Psoas muscle (tissue), 8 donors: Measurements from ENCODE around the gene LKAAEAR1. TPM values are rescaled to one million over a fixed set of nuclear protein-coding genes. Genes with fewer than 3 reads are reported as not detected.

Experiments used
- ATAC-seq, 4 donors: fragments of 200-7000 bp; cut with Tn5 transposase; one replicate each; pipeline ENCODE4 v1.9.1; 2020; ENCODE audit warnings: moderate library complexity in 3 of 4, mild to moderate bottlenecking in 2 of 4
- DNase-seq, 2 donors: peaks; one replicate each; pipeline ENCODE4 v3.0.0-alpha.2; 2020
- H3K27ac ChIP-seq: fragments of 200-600 bp; one replicate; pipeline ENCODE4 v1.8.0; 2022
- H3K27me3 ChIP-seq, 3 donors: fragments of 200-600 bp in 1 of 3; one replicate each; pipeline versions ENCODE4 v1.6.1 to v1.8.0; 2013 to 2022; ENCODE audit warnings: low read length in 2 of 3, mild to moderate bottlenecking in 2 of 3, moderate library complexity in 1 of 3; ENCODE audit not compliant: insufficient read depth in 3 of 3
- H3K36me3 ChIP-seq, 2 donors: fragments of 200-600 bp in 1 of 2; one replicate each; pipeline versions ENCODE4 v1.6.1 to v1.8.0; 2013 to 2022; ENCODE audit warnings: low read depth in 1 of 2, mild to moderate bottlenecking in 1 of 2, moderate library complexity in 1 of 2; ENCODE audit not compliant: insufficient read depth in 1 of 2
- H3K4me1 ChIP-seq: fragments of 200-600 bp; one replicate; pipeline ENCODE4 v1.8.0; 2022
- H3K4me3 ChIP-seq: fragments of 200-600 bp; one replicate; pipeline ENCODE4 v1.8.0; 2022; ENCODE audit warnings: mild to moderate bottlenecking
- H3K9me3 ChIP-seq: fragments of 200-600 bp; one replicate; pipeline ENCODE4 v1.8.0; 2022
- WGBS, 3 donors: extraction: QIAGEN DNeasy Blood & Tissue Kit; methylation state at CpG; one replicate each; pipeline versions ENCODE4 v1.1.6 to v1.1.7; 2013; 5-methylcytosine and 5-hydroxymethylcytosine counted together
- intact Hi-C, 2 donors: fragments of 100-400 bp; cut with DNase I; formaldehyde crosslinking; loops; one replicate each; pipeline versions ENCODE4 v1.11.0 to v1.14.2; 2022
- polyA plus RNA-seq, 3 donors: library from polyadenylated mRNA; stranded (reverse); fragments of 200-250 nt; gene quantifications; one replicate each; pipeline ENCODE4 v1.2.3, GENCODE V29; 2013
- total RNA-seq, 4 donors: library from RNA; stranded (reverse); fragmentation: NEBNext Ultra II Directional in 2 of 4; extraction: Animal tissue kit (Norgen Biotek cat#: 25700) in 2 of 4; gene quantifications; one replicate each; pipeline versions ENCODE4 v1.2.1 to v1.2.4, GENCODE V29; 2021 to 2023
- TF ChIP-seq, protein P1 (sequence below): fragments of 200-600 bp; IDR thresholded peaks from one replicate; pipeline ENCODE4 v1.8.0; 2022; ENCODE audit warnings: antibody characterized with exemption
- donor health status: healthy with polysubstance abuse.
- donor health status: DM: no; HTN: no; CAD: no; lungs with moderate emphysema.
- donor health status: Bipolar disorder and iron deficiency.
- donor health status: healthy.
- donor health status: DM: yes; HTN: yes; CAD: no.
- donor health status: DM: no; HTN: no; CAD: no.
- donor health status: DM: no; HTN: no; CAD: no.
- donor health status: DM: yes; HTN: yes; CAD: no.

The LKAAEAR1 gene
- total and polyA plus RNA-seq, 7 donors: not detected

DNA sequence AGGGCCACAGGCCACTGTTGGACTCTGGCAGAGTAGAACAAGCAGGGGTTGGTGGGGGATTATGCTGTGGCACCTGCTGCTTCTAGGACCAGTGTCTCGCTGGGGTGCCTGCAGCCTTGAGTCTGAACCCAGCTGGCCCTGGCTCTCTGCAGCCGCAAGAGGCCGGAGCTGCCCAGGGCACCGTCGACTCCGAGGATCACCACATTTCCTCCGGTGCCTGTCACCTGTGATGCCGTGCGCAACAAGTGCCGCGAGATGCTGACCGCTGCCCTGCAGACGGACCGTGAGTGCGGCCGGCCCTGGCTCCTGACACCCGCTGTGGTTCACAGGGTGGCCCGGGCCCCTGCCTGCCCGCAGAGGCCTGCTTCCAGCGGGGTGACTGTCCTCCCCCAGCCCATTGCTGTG lies 15.0 kb downstream of the LKAAEAR1 start:
- Histone ChIP-seq H3K4me3 (no peak overlapping the region), H3K27me3 (no peaks in the 10 kb centered on the region), H3K27ac (no peak overlapping the region), H3K9me3 (no peaks in the 10 kb centered on the region), H3K36me3 (peaks cover 0 to 10% of the 10 kb centered on the region in 2 donors), H3K4me1 (peaks cover 4% of the 10 kb centered on the region)
- ATAC-seq: no peak
- TF ChIP-seq, protein P1, sequence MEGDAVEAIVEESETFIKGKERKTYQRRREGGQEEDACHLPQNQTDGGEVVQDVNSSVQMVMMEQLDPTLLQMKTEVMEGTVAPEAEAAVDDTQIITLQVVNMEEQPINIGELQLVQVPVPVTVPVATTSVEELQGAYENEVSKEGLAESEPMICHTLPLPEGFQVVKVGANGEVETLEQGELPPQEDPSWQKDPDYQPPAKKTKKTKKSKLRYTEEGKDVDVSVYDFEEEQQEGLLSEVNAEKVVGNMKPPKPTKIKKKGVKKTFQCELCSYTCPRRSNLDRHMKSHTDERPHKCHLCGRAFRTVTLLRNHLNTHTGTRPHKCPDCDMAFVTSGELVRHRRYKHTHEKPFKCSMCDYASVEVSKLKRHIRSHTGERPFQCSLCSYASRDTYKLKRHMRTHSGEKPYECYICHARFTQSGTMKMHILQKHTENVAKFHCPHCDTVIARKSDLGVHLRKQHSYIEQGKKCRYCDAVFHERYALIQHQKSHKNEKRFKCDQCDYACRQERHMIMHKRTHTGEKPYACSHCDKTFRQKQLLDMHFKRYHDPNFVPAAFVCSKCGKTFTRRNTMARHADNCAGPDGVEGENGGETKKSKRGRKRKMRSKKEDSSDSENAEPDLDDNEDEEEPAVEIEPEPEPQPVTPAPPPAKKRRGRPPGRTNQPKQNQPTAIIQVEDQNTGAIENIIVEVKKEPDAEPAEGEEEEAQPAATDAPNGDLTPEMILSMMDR: no peak
- intact Hi-C loops: no loop called here
- DNase-seq: no peak
- 63 to 78% (median 75%) methylated on average over 20 of the region's 20 CpGs for WGBS, 3 donors

DNA sequence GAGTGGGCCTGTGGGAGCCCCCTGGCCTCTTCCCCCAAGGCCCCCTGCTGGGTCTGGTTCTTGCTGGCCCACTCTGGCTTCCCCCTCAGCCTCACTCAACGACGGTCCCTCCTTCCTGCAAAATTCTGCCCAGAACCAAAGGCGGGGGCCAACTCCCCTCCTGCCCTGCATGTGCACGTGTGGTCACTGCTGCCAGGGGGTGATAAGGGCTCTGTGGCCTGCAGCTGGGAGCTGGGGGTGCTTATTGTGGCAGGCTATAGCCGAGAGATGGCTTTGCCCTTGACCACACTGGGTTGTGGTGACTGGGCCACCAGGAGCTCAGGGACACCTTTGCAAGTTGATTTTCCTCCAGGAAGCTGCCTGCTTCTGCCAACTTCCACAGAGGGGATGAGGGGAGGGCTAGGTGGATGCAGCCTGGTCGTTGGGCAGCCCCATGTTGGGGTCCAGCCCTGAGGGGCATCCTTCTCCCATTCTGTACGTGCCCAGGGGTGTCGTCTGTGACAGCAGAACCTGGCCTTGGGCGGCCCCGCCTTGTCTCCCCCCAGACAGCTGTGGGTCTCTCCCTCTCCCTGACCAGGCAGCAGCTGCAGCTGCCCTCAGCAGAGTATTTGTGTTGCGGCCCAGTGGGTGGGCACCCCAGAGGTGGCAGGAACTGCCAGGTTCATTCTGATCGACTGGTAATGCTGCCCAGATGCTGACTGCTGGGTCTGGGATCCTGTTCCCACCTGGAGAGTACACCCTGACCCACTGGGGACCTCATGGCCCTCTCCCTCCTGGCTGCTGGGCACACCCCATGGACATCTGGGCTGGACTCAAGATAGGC lies 15.6 kb downstream of the LKAAEAR1 start:
- no peak for ATAC-seq
- Histone ChIP-seq H3K4me3 (no peak overlapping the region), H3K9me3 (no peaks in the 10 kb centered on the region), H3K36me3 (peaks cover 0 to 6% of the 10 kb centered on the region in 2 donors), H3K4me1 (peaks cover 9% of the 10 kb centered on the region), H3K27me3 (no peaks in the 10 kb centered on the region), H3K27ac (no peak overlapping the region)
- no peak for DNase-seq
- TF ChIP-seq, protein P1: no peak
- 58 to 65% (median 62%) methylated on average over 10 to 12 of the region's 12 CpGs for WGBS, 3 donors
- intact Hi-C loops: no loop called here

DNA sequence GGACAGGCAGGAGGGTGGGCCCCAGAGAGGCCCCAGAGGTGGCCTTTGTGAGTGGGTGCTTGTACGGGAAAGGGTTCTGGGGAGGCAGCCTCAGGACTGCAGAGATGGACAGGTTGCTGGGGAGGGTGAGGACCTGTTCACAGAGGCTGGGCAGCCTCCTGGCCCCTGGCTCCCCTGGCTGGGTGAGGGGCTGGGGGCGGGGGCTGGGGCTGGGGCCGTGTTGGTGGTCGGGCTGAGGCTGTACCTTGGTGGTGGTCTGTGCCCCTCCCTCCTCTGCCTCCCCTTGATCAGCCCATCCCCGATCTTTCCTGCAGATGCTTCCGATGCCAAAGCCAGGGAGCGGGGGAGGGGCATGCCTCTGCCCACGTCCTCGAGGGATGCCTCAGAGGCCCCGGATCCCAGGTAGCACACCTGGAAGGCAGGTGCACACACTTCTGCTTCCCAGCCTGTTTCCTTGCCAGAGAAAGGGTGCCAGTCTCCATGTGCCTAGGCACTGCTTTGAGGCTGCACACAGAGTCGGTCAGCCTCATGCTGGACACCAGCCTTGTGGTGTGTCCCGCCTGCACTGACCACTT lies 16.4 kb downstream of the LKAAEAR1 start:
- no peak for ATAC-seq
- TF ChIP-seq, protein P1: no peak
- intact Hi-C loops: no loop called here
- no peak for DNase-seq
- no peak overlapping the region for H3K4me3 ChIP-seq
- H3K4me1 ChIP-seq: peaks cover 9% of the 10 kb centered on the region
- no peaks in the 10 kb centered on the region for H3K9me3 ChIP-seq
- 61 to 62% (median 62%) methylated on average over 11 to 12 of the region's 12 CpGs for WGBS, 3 donors
- H3K27ac ChIP-seq: no peak overlapping the region
- no peaks in the 10 kb centered on the region for H3K27me3 ChIP-seq
- no peaks in the 10 kb centered on the region for H3K36me3 ChIP-seq

DNA sequence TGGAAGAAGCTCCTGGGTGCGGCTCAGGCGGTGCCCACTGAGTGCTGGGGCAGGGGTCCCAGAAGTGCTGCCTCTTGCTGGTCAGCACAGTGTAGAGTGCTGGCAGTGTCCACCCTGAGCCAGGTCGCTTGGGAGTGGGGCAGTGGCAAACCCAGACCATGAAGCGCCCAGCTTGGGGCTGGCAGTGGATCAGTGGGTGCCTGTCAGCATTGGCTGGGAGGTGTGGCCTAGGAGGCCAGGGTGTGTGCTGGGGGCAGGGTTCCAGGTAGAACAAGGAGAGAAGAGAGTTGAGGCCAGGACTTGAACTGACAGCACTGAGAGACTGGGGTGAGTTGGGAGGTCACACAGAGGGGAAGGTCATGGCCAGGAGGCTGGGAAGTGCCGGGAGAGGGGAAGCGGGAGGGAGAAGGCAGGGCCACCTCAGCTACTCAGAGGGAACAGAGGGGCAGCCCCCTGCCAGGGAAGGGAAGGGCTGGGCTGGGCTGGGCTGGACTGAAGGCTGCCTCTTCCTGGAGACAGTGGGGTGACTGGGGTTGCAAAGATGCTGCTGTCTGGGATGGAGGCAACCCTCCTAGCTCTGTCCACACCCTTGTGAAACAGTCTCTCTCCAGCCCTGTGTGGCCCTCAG lies 17.1 kb downstream of the LKAAEAR1 start:
- TF ChIP-seq, protein P1: no peak
- 70 to 90% (median 86%) methylated on average over 6 of the region's 6 CpGs for WGBS, 3 donors
- no peaks in the 10 kb centered on the region for H3K9me3 ChIP-seq
- no peaks in the 10 kb centered on the region for H3K27me3 ChIP-seq
- no peak overlapping the region for H3K27ac ChIP-seq
- no peak for DNase-seq
- H3K4me3 ChIP-seq: no peak overlapping the region
- intact Hi-C loops: no loop called here
- H3K4me1 ChIP-seq: peaks cover 9% of the 10 kb centered on the region
- ATAC-seq: no peak
- H3K36me3 ChIP-seq: no peaks in the 10 kb centered on the region
